Stimulated activated CD4-positive, alpha-beta T cell treated with anti-CD3 and anti-CD28 coated beads, TNF-alpha, amount 100 ng/mL, for 4 hours (primary cell): ENCODE data around the gene TMEM221.
A peak's percentile ranks its signal among the peaks of the same experiment; 100 is the strongest.

ENCODE experiments used
- DNase-seq, 3 experiments: peaks; one replicate each; pipeline ENCODE4 v3.0.0-alpha.2; 2020; ENCODE audit warnings: low read depth in 3 of 3

Gene TMEM221

GRCh38 chr19:17473041-17473440, 24.6 kb upstream of the TMEM221 start:
- no peak for DNase-seq

- no peak for DNase-seq
These were observed 23.1 kb upstream of the TMEM221 start for GRCh38 chr19:17471410-17472125.

- DNase-seq = peak; percentile 75 to 84 (median 77)
These were observed 21.8 kb upstream of the TMEM221 start, which contains the start of gene SLC27A1 for GRCh38 chr19:17470068-17470841. Gene SLC27A1, plus strand, starts transcription at chr19:17470524. Its CDS starts 17 bp downstream, at chr19:17470541.

- peak; percentile 81 to 92 (median 88) for DNase-seq
These were observed 21.1 kb upstream of the TMEM221 start for GRCh38 chr19:17469481-17470067.

- no peak for DNase-seq
These were observed 20.6 kb upstream of the TMEM221 start for GRCh38 chr19:17469092-17469480.

GRCh38 chr19:17468302-17469091, 20.0 kb upstream of the TMEM221 start:
- DNase-seq = no peak

GRCh38 chr19:17467471-17468301, 19.2 kb upstream of the TMEM221 start:
- no peak for DNase-seq

- no peak for DNase-seq
These were observed 18.0 kb upstream of the TMEM221 start for GRCh38 chr19:17466487-17466850.

GRCh38 chr19:17460372-17461230, 12.1 kb upstream of the TMEM221 start, which contains the start of gene NXNL1:
Gene NXNL1, minus strand, starts transcription at chr19:17460926. Its CDS starts 57 bp downstream, at chr19:17460869.
- no peak for DNase-seq

GRCh38 chr19:17458970-17459369, 10.5 kb upstream of the TMEM221 start:
- DNase-seq = no peak

- no peak for DNase-seq
These were observed 9.1 kb upstream of the TMEM221 start for GRCh38 chr19:17457616-17458015.

- no peak for DNase-seq
These were observed 7.7 kb upstream of the TMEM221 start for GRCh38 chr19:17456127-17456526.

GRCh38 chr19:17455308-17456123, 7.0 kb upstream of the TMEM221 start:
- no peak for DNase-seq

GRCh38 chr19:17454576-17455071, 6.2 kb upstream of the TMEM221 start:
- DNase-seq = no peak

- no peak for DNase-seq
These were observed 3.4 kb upstream of the TMEM221 start for GRCh38 chr19:17451820-17452219.

GRCh38 chr19:17450264-17451075, 2.0 kb upstream of the TMEM221 start:
- peak in 2 of 3 experiments; percentile 25 to 26 for DNase-seq

- DNase-seq = no peak
These were observed 751 bp downstream of the TMEM221 start for GRCh38 chr19:17447704-17448130.
